GM18873 (cell line): Measurements from ENCODE around the gene SNAP29.

Source experiments
- ATAC-seq: cut with Tn5 transposase; IDR thresholded peaks from one replicate; pipeline ENCODE4 v1.9.1; 2021; ENCODE audit warnings: mild to moderate bottlenecking, moderate library complexity, moderate number of reproducible peaks; ENCODE audit not compliant: unreplicated experiment, low FRiP score

The SNAP29 gene

GRCh38 chr22:20865331-20865730 lies 6.5 kb downstream of the SNAP29 start:
- no peak for ATAC-seq

GRCh38 chr22:20865875-20866445 lies 7.2 kb downstream of the SNAP29 start:
- no peak for ATAC-seq

- no peak for ATAC-seq
Measured at GRCh38 chr22:20866736-20867135, 7.9 kb downstream of the SNAP29 start.

- no peak for ATAC-seq
Measured at GRCh38 chr22:20867179-20868024, 8.6 kb downstream of the SNAP29 start.

- ATAC-seq, result no peak
Measured at GRCh38 chr22:20868025-20868962, 9.5 kb downstream of the SNAP29 start.

GRCh38 chr22:20869234-20869633 lies 10.4 kb downstream of the SNAP29 start:
- no peak for ATAC-seq

- no peak for ATAC-seq
Measured at GRCh38 chr22:20873214-20873613, 14.4 kb downstream of the SNAP29 start.

GRCh38 chr22:20875296-20875695 lies 16.5 kb downstream of the SNAP29 start:
- no peak for ATAC-seq

GRCh38 chr22:20877715-20878114 lies 18.9 kb downstream of the SNAP29 start:
- ATAC-seq, result no peak

- no peak for ATAC-seq
Measured at GRCh38 chr22:20881231-20881630, 22.4 kb downstream of the SNAP29 start.

- ATAC-seq, result no peak
Measured at GRCh38 chr22:20881869-20882815, 23.3 kb downstream of the SNAP29 start.

GRCh38 chr22:20882855-20883254 lies 24.0 kb downstream of the SNAP29 start:
- ATAC-seq, result no peak

GRCh38 chr22:20884454-20884853 lies 25.6 kb downstream of the SNAP29 start:
- no peak for ATAC-seq

GRCh38 chr22:20885017-20885556 lies 26.3 kb downstream of the SNAP29 start:
- no peak for ATAC-seq

GRCh38 chr22:20885557-20886323 lies 26.9 kb downstream of the SNAP29 start:
- ATAC-seq, result no peak

- no peak for ATAC-seq
Measured at GRCh38 chr22:20887375-20887774, 28.6 kb downstream of the SNAP29 start.

- ATAC-seq, result no peak
Measured at GRCh38 chr22:20889025-20889704, 30.4 kb downstream of the SNAP29 start.

GRCh38 chr22:20889904-20890540 lies 31.2 kb downstream of the SNAP29 start:
- ATAC-seq, result no peak
